DLD1 (cell line): ENCODE results near the gene PTPRN2.
"Not testable (repeated sequence)": the region's sequence is repeated elsewhere in the genome, so short reads cannot be mapped to it uniquely, and the experiment has no call there.

Experiments used
- in situ Hi-C: cut with HindIII; loops from 2 replicates; pipeline ENCODE4 v1.10.0; 2017; ENCODE audit warnings: low sequenced_read_pairs

The PTPRN2 gene

DNA sequence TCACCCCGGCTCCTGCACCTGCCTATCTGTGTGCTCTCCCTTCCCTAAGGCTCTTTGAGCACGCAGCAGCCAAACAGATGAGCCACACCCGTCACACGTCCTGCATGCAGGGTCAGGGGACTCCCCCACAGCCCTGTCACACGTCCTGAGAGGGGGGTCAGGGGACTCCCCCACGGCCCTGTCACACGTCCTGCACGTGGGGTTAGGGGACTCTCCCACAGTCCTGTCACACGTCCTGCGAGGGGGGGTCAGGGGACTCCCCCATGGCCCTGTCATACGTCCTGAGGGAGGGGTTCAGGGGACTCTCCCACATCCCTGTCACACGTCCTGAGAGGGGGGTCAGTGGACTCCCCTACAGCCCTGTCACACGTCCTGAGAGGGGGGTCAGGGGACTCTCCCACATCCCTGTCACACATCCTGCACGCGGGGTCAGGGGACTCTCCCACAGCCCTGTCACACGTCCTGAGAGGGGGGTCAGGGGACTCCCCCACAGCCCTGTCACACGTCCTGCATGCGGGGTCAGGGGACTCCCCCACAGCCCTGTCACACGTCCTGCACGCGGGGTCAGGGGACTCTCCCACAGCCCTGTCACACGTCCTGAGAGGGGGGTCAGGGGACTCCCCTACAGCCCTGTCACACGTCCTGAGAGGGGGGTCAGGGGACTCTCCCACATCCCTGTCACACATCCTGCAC lies 211.3 kb downstream of the PTPRN2 start:
- in situ Hi-C loops: not testable (repeated sequence)

- in situ Hi-C loops: no loop called here
These were observed 212.6 kb downstream of the PTPRN2 start for GRCh38 chr7:158375034-158375433.

- in situ Hi-C loops: loop anchor here (25.0 kb wide), 1 partner anchor 337 kb away; no protein-coding TSS in a partner anchor
These were observed 213.0 kb downstream of the PTPRN2 start for GRCh38 chr7:158374586-158374985.

DNA sequence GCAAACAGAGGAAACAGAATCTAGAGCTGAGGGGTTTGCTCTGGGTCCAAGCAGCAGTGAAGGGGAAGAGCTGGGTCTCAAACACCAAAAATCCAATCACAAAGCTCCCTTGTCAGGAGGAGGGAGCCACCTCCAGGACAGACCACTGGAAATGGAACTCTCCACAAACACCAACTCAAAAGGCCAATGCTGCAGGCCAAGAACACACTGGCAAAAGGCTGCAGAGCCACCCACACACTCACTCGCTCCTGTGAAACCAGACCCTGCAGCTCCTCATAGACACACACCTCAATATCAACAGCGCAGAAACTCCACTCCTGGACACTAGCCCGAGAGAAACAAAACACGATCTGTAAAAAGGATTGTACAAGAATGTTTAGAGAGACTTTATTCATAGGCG lies 213.5 kb downstream of the PTPRN2 start:
- in situ Hi-C loops: loop anchor here (25.0 kb wide), 1 partner anchor 337 kb away; no protein-coding TSS in a partner anchor

GRCh38 chr7:158373476-158374133 lies 214.0 kb downstream of the PTPRN2 start:
- in situ Hi-C loops: loop anchor here (25.0 kb wide), 1 partner anchor 336 kb away; no protein-coding TSS in a partner anchor

DNA sequence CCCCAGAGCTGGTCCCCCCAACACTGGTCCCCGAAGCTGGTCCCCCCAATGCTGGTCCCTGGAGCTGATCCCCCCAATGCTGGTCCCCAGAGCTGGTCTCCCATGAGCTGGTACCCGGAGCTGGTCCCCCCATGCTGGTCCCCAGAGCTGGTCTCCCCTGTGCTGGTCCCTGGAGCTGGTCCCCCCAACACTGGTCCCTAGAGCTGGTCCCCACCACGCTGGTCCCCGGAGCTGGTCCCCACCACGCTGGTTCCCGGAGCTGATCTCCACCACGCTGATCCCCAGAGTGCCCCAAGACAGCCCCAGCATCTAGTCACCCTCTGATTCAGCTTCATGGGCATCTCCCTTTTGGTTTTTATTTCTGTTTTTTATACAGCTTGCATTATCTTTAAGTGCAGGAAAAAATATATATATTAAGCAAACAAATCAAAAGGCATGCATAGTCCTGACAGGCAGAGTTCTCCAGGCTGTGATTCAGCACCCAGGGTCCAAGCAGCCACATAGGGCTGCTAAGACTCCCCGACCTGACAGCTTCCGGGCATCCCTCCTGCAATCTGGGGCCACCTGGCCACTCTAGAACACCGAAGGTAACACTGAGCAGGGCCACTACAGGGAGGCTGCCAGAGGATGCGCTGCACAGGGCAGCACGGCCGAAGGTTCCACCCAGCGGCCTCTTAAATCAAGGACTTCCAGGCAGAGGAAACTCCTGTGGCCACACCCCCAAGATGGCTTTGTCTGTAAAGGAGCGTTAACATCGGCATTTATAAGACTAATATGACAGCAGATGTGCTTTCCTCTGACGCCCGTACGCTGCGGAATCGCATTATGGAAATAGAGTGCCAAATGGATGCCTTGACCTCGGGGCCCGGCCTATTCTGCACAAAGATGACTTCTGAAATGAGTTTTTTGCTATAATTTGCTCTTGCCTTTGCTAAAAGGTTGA lies 215.0 kb downstream of the PTPRN2 start:
- in situ Hi-C loops: loop anchor here (25.0 kb wide), 1 partner anchor 335 kb away; no protein-coding TSS in a partner anchor

DNA sequence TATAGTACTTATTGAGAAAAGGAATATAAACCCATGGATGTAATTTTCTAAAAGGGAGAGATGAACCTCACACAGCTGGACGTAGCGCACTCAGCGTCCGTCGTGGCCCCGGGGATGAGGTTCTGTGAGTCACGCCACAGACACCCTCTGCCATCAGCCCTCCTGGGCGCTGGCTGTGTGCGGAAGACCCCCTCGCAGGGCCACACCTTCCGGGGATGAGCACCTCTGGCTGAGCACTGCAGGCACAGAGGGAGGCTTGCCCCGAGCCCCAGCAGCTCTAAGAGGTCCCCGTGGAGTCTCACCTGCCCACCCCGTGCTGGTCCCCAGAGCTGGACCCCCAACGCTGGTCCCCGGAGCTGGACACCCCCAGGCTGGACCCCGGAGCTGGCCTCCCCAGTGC lies 215.8 kb downstream of the PTPRN2 start:
- in situ Hi-C loops: loop anchor here (25.0 kb wide), 1 partner anchor 335 kb away; no protein-coding TSS in a partner anchor

- in situ Hi-C loops: loop anchor here (25.0 kb wide), 1 partner anchor 333 kb away; no protein-coding TSS in a partner anchor
These were observed 217.8 kb downstream of the PTPRN2 start for GRCh38 chr7:158369866-158370265.

DNA sequence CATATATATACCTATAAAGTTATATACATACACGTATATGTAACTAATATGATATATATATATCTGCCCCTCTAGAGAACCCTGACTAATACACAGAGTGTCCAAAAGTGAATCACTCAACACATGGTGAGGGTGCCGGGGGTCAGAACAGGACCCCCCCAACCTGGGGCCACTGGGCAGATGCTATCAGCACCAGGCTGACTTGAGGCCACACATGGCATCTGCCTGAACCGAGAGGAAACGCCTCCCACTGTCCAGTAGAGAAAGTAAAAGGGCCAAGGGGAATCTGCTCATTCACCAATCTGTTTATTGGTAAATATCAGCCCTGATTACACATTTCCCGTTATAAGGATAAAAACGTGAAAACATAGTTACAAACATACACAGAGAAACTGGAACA lies 218.3 kb downstream of the PTPRN2 start:
- in situ Hi-C loops: loop anchor here (25.0 kb wide), 1 partner anchor 332 kb away; no protein-coding TSS in a partner anchor

- in situ Hi-C loops: loop anchor here (25.0 kb wide), 1 partner anchor 331 kb away; no protein-coding TSS in a partner anchor
These were observed 219.2 kb downstream of the PTPRN2 start for GRCh38 chr7:158368449-158368848.

DNA sequence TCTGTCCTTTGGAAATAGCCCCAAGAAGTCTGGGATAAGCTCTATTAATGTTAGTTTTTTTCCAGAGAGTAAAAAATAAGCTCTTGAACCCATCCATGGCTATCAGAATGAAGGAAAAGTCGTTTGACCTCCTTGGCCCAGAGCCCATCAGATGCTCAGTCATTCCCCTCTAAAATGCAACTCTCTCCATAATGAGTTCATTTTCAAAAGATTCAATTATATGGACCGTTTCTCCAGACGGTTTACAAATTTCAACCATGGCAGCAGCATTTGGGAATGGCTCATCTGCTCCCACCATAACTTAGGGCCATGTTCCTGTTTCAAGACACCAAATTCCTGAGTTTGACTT lies 220.0 kb downstream of the PTPRN2 start:
- in situ Hi-C loops: loop anchor here (25.0 kb wide), 1 partner anchor 330 kb away; no protein-coding TSS in a partner anchor

- in situ Hi-C loops: loop anchor here (25.0 kb wide), 1 partner anchor 330 kb away; no protein-coding TSS in a partner anchor
These were observed 220.5 kb downstream of the PTPRN2 start for GRCh38 chr7:158366916-158367633.

DNA sequence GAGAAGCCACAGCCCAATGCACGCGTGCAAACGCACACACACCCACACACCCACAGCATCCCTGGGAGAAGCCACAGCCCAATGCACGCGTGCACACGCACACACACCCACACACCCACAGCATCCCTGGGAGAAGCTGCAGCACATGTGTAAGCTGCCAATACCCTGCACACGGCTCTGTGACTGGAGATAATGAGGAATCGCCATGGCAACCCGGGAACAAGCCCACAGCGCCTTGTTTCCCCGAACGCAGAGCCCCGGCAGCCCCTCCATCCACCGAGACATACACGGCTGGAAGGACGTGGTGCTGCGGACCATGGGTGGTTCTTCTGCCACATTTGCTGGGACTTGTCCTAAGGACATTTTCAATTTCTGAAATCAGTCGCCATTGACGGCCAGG lies 221.3 kb downstream of the PTPRN2 start:
- in situ Hi-C loops: loop anchor here (25.0 kb wide), 1 partner anchor 329 kb away; no protein-coding TSS in a partner anchor

DNA sequence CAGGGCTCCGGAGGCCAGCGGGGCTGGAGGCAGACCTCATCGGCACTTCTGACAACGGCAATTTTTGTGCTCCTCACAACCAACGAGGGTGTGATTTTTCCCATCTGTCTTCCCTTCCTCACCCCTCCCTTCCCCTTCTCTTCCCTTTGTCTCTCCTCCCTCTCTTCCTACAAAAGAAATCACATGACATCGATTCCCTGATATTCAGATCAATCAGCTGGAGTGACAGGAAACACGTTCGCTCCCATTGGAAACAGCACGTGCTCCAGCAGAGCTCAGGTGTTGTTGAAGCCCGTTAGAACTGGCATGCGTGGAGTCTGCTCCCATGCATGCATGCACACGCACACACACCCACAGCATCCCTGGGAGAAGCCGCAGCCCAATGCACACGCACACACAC lies 222.4 kb downstream of the PTPRN2 start:
- in situ Hi-C loops: loop anchor here (25.0 kb wide), 1 partner anchor 328 kb away; no protein-coding TSS in a partner anchor

- in situ Hi-C loops: loop anchor here (25.0 kb wide), 1 partner anchor 327 kb away; no protein-coding TSS in a partner anchor
These were observed 223.2 kb downstream of the PTPRN2 start for GRCh38 chr7:158364451-158364850.

DNA sequence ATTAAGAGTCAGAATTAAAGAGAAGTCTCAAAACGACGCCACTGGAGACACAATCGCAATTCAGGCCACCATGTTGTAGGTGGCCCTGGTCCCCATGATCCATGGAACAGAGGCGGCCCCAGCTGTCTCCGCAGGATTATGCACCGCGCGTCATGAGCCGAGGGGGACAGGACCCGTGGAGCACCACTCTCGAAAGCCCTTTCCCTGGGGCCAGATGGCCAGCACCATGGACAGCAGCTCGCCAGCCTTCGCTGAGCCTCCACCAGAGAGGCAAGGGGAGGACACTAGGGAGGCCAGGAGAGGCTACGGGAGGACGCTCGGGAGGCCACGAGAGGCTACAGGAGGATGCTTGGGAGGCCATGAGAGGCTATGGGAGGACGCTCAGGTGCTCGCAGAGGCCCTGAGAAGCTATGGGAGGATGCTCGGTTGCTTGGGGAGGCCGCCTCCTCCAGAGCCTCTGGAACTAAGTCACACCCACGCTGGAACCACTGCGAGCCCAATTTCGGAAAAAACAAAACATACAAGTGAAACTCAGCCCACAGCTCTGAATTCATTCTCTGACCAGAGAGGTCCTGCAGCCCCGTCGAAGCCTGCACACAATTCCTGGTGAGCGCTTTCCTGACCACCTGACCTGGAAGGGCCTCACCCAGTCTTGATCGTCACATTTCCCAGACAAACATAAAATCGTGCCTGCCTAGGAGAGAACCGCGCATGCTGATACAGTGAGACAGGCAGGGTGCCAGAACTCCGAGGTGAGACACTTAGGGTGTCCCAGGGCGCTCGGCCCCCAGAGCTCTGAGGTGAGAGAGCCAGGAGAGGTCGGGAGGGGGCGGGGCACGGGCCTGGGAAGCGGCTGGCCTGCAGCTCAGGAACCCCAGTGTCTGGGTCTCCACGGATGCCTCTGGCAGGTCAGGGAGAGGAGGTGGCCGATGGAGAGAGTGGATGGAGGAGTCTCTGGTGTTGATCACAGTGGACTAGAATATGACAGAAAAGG lies 224.4 kb downstream of the PTPRN2 start:
- in situ Hi-C loops: loop anchor here (25.0 kb wide), 1 partner anchor 326 kb away; no protein-coding TSS in a partner anchor

DNA sequence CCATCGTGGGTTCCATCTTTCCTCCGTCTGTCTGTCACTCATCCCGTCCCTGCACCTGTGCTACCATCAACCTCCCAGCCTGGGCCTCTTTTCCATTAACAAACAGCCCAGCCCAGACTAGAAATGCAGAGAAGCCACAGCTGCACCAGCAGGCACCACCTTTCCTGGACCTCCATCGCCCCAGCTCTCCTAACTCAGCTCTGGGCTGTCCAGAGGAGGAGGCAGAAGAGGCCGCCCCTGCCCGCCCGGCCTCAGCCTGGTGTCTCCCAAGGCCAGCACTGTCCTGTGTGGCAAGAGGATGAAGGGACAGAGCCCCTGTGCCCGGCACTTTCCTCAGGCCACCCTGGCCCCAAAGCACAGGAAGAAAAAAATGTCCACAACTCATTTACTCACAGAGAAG lies 225.6 kb downstream of the PTPRN2 start:
- in situ Hi-C loops: loop anchor here (25.0 kb wide), 1 partner anchor 325 kb away; no protein-coding TSS in a partner anchor

GRCh38 chr7:158361326-158361946 lies 226.2 kb downstream of the PTPRN2 start:
- in situ Hi-C loops: loop anchor here (25.0 kb wide), 1 partner anchor 324 kb away; no protein-coding TSS in a partner anchor
